Fibroblast of lung (primary cell): Measurements from ENCODE around the gene WFDC2.

Source experiments
- EZH2 ChIP-seq: IDR thresholded peaks from 2 replicates; pipeline ENCODE4 v1.5.1; 2012; ENCODE audit warnings: low read length, control low read depth, mild to moderate bottlenecking; ENCODE audit errors: missing control alignments
- TF ChIP-seq, protein P1 (sequence below), 2 donors: IDR thresholded peaks in 1 of 2; conservative IDR thresholded peaks in 1 of 2; 1 replicate in 1 of 2; 2 replicates in 1 of 2; pipeline ENCODE4 v1.5.1; 2011 to 2012; ENCODE audit warnings: low read length in 2 of 2, control low read depth in 1 of 2, inconsistent platforms in 1 of 2, low read depth in 1 of 2, mild to moderate bottlenecking in 1 of 2

DNA sequence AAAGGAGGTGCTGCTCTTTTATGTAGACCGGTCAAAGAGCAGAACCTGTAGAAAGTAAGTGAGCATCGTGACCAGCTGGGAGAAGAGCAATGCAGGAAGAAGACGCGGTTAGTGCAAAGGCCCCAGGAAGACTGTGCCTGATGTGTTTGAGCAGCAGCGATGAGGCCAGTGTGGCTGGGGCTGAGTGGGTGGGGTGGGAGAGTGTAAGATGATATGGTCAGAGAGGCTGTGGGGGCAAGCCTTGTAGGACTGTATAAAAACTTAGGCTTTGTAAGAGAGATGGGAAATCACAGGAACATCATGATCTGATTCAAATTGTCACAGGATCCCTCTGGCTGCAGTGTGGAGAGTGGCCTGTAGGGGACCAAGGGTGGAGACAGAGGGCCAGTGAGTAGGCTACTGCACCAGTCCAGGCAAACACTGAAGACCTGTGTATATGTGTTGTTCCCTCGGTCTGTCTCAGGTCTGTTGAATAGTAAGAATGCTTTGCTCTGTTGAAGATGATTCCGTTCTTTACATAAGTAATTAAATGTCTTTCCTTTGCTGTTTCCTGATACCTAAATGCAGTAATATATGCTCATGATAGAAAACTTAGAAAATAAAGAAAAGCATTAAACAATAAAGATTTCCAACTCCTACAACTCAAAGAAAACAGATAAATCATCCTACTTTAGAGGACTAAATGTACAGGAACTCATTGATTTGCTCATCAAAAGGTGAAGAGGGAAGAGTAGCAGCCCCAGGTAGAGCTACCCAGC is 23.6 kb upstream of the WFDC2 start:
- TF ChIP-seq, protein P1, sequence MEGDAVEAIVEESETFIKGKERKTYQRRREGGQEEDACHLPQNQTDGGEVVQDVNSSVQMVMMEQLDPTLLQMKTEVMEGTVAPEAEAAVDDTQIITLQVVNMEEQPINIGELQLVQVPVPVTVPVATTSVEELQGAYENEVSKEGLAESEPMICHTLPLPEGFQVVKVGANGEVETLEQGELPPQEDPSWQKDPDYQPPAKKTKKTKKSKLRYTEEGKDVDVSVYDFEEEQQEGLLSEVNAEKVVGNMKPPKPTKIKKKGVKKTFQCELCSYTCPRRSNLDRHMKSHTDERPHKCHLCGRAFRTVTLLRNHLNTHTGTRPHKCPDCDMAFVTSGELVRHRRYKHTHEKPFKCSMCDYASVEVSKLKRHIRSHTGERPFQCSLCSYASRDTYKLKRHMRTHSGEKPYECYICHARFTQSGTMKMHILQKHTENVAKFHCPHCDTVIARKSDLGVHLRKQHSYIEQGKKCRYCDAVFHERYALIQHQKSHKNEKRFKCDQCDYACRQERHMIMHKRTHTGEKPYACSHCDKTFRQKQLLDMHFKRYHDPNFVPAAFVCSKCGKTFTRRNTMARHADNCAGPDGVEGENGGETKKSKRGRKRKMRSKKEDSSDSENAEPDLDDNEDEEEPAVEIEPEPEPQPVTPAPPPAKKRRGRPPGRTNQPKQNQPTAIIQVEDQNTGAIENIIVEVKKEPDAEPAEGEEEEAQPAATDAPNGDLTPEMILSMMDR (conservative IDR thresholded peaks at IDR 0.05 in 1 of 2, IDR thresholded peaks at IDR 0.05 in 1 of 2; ENCODE audit: low read depth in 1 of 2, low read length in 2 of 2) = peak; percentile 32 to 58
- no peak for TF ChIP-seq EZH2
